KMS-11 (cell line): ENCODE measurements around the gene ATRX.

Experiments used
- H2AFZ ChIP-seq: fragments of 200-600 bp; sonication (generic); 2 replicates; pipeline ENCODE4 v1.6.1; 2016; ENCODE audit warnings: antibody characterized with exemption, mixed run types, low read depth
- H3K27ac ChIP-seq: fragments of 200-600 bp; sonication (generic); 2 replicates; pipeline ENCODE4 v1.6.1; 2016; ENCODE audit warnings: mild to moderate bottlenecking, mixed run types
- H3K27me3 ChIP-seq: fragments of 200-600 bp; sonication (generic); 2 replicates; pipeline ENCODE4 v1.6.1; 2017; ENCODE audit warnings: mild to moderate bottlenecking, low read depth, mixed run types, moderate library complexity; ENCODE audit not compliant: insufficient read depth
- H3K36me3 ChIP-seq: fragments of 200-600 bp; sonication (generic); 2 replicates; pipeline ENCODE4 v1.6.1; 2017; ENCODE audit warnings: mild to moderate bottlenecking, mixed run types; ENCODE audit not compliant: insufficient read depth
- H3K4me1 ChIP-seq: fragments of 200-600 bp; sonication (generic); 2 replicates; pipeline ENCODE4 v1.6.1; 2016; ENCODE audit warnings: mild to moderate bottlenecking, low read depth, mixed run types; ENCODE audit not compliant: poor library complexity, severe bottlenecking
- H3K4me2 ChIP-seq: fragments of 200-600 bp; sonication (generic); 2 replicates; pipeline ENCODE4 v1.7.0; 2016; ENCODE audit warnings: mild to moderate bottlenecking, mixed run types
- H3K4me3 ChIP-seq: fragments of 200-600 bp; sonication (generic); IDR thresholded peaks from 2 replicates; pipeline ENCODE4 v1.6.1; 2017; ENCODE audit warnings: low read depth, low read length, mixed read lengths; ENCODE audit not compliant: insufficient read depth
- H3K79me2 ChIP-seq: fragments of 200-600 bp; sonication (generic); 2 replicates; pipeline ENCODE4 v1.6.1; 2016; ENCODE audit warnings: low read depth, mixed run types; ENCODE audit not compliant: insufficient read depth
- H3K9ac ChIP-seq: fragments of 200-600 bp; sonication (generic); 2 replicates; pipeline ENCODE4 v1.6.1; 2016; ENCODE audit warnings: mild to moderate bottlenecking, mixed run types
- H4K20me1 ChIP-seq: fragments of 200-600 bp; sonication (generic); 2 replicates; pipeline ENCODE4 v1.6.1; 2016; ENCODE audit warnings: mild to moderate bottlenecking, mixed run types; ENCODE audit not compliant: insufficient read depth
- CTCF ChIP-seq: fragments of 200-600 bp; sonication (generic); conservative IDR thresholded peaks from 2 replicates; pipeline ENCODE4 v1.6.1; 2017; ENCODE audit warnings: low read depth, mild to moderate bottlenecking, antibody characterized with exemption, low read length, moderate library complexity, mixed read lengths

The ATRX gene

GRCh38 chrX:77786365-77786680, 307 bp upstream of the ATRX start:
- no peaks in the 10 kb centered on the region for H3K27me3 ChIP-seq
- no peak for TF ChIP-seq CTCF
- peaks cover 47% of the 10 kb centered on the region for H3K79me2 ChIP-seq
- peak overlapping the region; percentile 68 for H2AFZ ChIP-seq
- H3K36me3 ChIP-seq, result no peaks in the 10 kb centered on the region
- peak overlapping the region; percentile 100 for H3K9ac ChIP-seq
- H3K4me2 ChIP-seq, result peak overlapping the region; percentile 70
- no peaks in the 10 kb centered on the region for H4K20me1 ChIP-seq
- H3K27ac ChIP-seq, result peak overlapping the region; percentile 100
- H3K4me1 ChIP-seq, result peaks cover 37% of the 10 kb centered on the region
- no peak overlapping the region for H3K4me3 ChIP-seq

GRCh38 chrX:77779695-77780094, 6.3 kb downstream of the ATRX start:
- Histone ChIP-seq H2AFZ (no peak overlapping the region), H4K20me1 (no peaks in the 10 kb centered on the region), H3K36me3 (no peaks in the 10 kb centered on the region), H3K79me2 (peaks cover 99% of the 10 kb centered on the region), H3K4me3 (no peak overlapping the region), H3K4me1 (peaks cover 36% of the 10 kb centered on the region), H3K9ac (no peak overlapping the region), H3K4me2 (peak overlapping the region; percentile 21; the same call in 1 of the 2 replicates), H3K27ac (no peak overlapping the region), H3K27me3 (no peaks in the 10 kb centered on the region)
- no peak for TF ChIP-seq CTCF

- Histone ChIP-seq H3K4me3 (no peak overlapping the region), H3K4me2 (no peak overlapping the region), H4K20me1 (no peaks in the 10 kb centered on the region), H3K36me3 (no peaks in the 10 kb centered on the region), H3K9ac (no peak overlapping the region), H3K79me2 (peaks cover 99% of the 10 kb centered on the region), H3K4me1 (peaks cover 10% of the 10 kb centered on the region), H2AFZ (no peak overlapping the region), H3K27ac (no peak overlapping the region), H3K27me3 (no peaks in the 10 kb centered on the region)
- TF ChIP-seq CTCF, result no peak
Measured at GRCh38 chrX:77776659-77777058, 9.4 kb downstream of the ATRX start.

GRCh38 chrX:77771601-77772000, 14.4 kb downstream of the ATRX start:
- Histone ChIP-seq H3K4me1 (peaks cover 20% of the 10 kb centered on the region), H3K9ac (no peak overlapping the region), H4K20me1 (no peaks in the 10 kb centered on the region; the same call in 1 of the 2 replicates), H3K36me3 (no peaks in the 10 kb centered on the region), H3K79me2 (peaks cover 92% of the 10 kb centered on the region), H3K4me3 (no peak overlapping the region), H3K27me3 (no peaks in the 10 kb centered on the region), H3K4me2 (no peak overlapping the region), H2AFZ (no peak overlapping the region), H3K27ac (no peak overlapping the region)
- no peak for TF ChIP-seq CTCF
